Endothelial cell of umbilical vein (primary cell): ENCODE results near the gene ASIC5.

Experiments used
- POLR2A ChIP-seq: IDR thresholded peaks from 2 replicates; pipeline ENCODE4 v1.6.1; 2012; ENCODE audit warnings: low read depth, mild to moderate bottlenecking, control low read depth, low read length
- POLR2AphosphoS5 ChIP-seq: IDR thresholded peaks from 2 replicates; pipeline ENCODE4 v1.6.1; 2012; ENCODE audit warnings: low read depth, mild to moderate bottlenecking, control low read depth, low read length, moderate library complexity; ENCODE audit not compliant: insufficient read depth
- TF ChIP-seq, protein P1 (sequence below), 2 donors: IDR thresholded peaks; 1 replicate in 1 of 2; 2 replicates in 1 of 2; pipeline ENCODE4 v1.5.1; 2011; ENCODE audit warnings: low read length in 2 of 2, mild to moderate bottlenecking in 2 of 2, moderate library complexity in 2 of 2, control low read depth in 1 of 2, inconsistent platforms in 1 of 2, low read depth in 1 of 2; ENCODE audit not compliant: insufficient read depth in 1 of 2; ENCODE audit errors: extremely low read depth in 1 of 2

DNA sequence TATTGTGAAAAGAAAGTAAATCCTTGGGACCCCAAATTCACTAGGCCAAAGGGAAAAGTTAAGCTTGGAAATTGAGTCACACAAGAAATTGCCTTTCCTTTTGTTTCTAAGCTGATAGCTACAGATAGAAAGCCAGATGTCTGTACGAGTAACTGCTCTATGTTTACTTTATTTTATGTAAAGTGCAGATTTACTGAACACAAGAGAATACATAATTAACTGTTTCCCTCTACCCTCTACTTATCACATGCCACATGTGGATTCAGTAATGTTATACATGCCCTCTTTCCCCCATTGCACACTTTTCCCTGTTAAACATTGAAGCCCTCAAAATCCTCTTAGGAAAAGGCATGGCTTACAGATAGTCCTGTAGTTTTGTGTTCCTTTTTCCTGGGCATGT lies 21.0 kb upstream of the ASIC5 start:
- TF ChIP-seq, protein P1, sequence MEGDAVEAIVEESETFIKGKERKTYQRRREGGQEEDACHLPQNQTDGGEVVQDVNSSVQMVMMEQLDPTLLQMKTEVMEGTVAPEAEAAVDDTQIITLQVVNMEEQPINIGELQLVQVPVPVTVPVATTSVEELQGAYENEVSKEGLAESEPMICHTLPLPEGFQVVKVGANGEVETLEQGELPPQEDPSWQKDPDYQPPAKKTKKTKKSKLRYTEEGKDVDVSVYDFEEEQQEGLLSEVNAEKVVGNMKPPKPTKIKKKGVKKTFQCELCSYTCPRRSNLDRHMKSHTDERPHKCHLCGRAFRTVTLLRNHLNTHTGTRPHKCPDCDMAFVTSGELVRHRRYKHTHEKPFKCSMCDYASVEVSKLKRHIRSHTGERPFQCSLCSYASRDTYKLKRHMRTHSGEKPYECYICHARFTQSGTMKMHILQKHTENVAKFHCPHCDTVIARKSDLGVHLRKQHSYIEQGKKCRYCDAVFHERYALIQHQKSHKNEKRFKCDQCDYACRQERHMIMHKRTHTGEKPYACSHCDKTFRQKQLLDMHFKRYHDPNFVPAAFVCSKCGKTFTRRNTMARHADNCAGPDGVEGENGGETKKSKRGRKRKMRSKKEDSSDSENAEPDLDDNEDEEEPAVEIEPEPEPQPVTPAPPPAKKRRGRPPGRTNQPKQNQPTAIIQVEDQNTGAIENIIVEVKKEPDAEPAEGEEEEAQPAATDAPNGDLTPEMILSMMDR (IDR thresholded peaks at IDR 0.05; ENCODE audit: extremely low read depth in 1 of 2, insufficient read depth in 1 of 2, low read depth in 1 of 2, low read length in 2 of 2), result no peak
- TF ChIP-seq POLR2AphosphoS5, result no peak
- TF ChIP-seq POLR2A, result no peak
